ENCODE results near the gene OR8A1. TPM values are rescaled to one million over a fixed set of nuclear protein-coding genes. Genes with fewer than 3 reads are reported as not detected.

Gene OR8A1
- not detected for polyA plus RNA-seq (2013, experiment 1 of 2; ENCODE audit: insufficient read length)
- polyA plus RNA-seq (2013, experiment 2 of 2; ENCODE audit: insufficient read length), result not detected

GRCh38 chr11:124569697-124570096 lies at the start of gene OR8A1:
Gene OR8A1 (plus strand): TSS chr11:124569997. CDS start chr11:124570120, 123 bp downstream.
- DNase-seq, result no peak

DNA sequence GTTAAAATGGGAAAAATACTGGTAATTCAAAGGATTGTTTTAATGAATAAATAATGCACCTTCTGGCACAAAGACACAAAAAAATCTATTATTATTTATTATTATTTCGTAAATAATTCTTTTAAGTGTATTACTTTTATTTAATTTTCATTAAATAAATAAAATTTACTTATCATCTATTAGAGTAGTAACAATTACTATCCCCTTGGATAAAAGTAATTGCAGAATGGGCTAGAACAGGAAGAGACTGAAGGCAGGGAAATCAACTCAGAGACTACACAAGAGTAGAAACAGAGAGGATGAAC lies 49.3 kb upstream of the OR8A1 start:
- no peak for DNase-seq

DNA sequence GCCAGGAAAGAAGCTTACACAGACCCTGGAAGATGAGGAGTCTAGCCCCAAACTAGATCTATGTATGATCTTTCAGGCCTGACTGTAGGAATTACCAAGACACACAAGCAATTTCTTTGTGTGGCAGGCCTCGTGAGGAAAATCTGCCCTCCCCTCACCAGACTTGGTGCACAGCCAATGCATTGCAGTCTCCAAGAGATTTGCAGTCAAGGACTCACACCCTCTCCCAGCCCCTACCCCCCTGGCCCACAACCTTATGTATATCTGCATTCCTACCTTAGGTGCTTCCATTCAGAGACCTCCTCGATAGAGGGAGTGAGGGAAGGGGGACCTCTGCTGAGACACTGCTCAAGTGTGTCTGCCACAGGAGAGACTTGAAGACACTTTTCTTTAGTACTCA lies 36.2 kb upstream of the OR8A1 start:
- DNase-seq, result no peak

- no peak for DNase-seq
These were observed 35.7 kb upstream of the OR8A1 start for GRCh38 chr11:124534051-124534450.

GRCh38 chr11:124535552-124536232 lies 34.1 kb upstream of the OR8A1 start:
- DNase-seq, result peak; percentile 22

DNA sequence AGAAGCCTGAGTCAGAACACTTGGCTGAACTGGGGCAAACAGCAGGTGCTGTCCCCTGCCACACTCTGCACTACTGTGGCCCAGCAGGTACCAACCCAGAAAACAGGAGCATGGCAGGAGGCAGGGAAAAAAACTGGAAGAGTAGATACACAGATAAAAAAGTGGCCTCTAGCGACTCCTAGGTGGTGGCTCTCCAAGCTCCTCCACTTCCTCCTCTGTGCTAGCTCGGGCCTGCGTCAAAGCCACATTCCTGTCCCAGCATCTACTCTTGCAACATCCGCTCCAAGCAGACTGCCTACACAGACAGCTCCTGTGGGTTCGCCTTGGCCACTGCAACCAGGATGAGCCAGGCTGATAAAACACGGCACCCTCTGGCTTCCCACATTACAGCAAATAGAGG lies 33.3 kb upstream of the OR8A1 start:
- peak; percentile 59 for DNase-seq

DNA sequence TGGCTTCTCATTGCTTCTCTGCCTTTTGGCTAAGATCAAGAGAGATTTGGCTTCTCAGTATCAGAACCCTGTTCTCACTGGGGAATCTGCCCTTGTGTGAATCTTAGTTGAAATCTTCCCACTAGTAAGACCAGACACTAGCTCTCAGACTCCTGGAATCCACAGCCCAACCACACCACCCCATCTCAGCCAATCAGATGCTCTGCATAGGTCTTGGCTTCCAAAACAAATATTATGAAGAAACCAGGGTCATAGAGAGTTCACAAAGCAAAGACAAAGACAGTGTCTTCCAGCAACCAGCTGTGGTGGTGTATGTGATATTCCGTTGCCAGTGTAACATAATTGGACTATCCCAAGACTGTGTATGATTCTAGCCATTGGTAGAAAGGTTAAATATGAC lies 31.8 kb upstream of the OR8A1 start:
- peak; percentile 49 for DNase-seq

- no peak for DNase-seq
These were observed 28.6 kb upstream of the OR8A1 start for GRCh38 chr11:124541204-124541603.

DNA sequence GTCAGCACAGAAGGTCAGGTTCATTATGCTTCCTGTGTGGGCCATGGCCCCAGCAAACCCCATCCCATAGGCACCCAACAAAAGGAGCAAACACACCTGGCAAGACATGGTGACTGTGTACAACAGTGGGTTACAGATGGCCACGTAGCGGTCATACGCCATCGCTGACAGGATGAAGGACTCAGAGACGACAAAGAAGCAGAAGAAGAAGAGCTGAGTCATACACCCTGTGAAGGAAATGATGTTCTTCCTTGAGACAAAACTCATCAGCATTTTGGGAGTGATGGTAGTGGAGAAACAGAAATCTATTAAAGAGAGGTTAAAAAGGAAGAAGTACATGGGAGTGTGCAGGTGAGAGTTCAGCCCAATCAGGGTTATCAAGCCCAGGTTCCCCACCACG lies 26.7 kb upstream of the OR8A1 start:
- no peak for DNase-seq

DNA sequence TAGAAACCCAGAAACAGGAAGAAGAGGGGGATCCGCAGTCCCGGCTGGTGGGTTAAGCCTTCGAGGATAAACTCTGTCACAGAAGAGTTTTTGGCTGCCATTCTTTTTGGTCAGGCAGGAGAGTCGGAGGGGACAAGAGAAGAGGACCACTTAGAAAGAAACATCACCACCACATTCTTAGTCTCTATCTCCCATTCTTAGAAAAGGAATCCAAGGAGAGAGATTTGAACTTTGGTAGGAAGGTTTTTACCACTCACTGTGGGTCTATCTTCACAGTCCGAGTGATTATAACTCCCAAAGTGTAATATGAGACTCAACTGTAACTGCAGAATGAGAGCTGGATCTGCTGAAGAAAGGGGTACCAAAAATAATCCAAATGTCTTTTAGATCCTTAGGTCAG lies 26.2 kb upstream of the OR8A1 start, which contains the start of gene OR8B12:
Gene OR8B12 (minus strand): TSS at position 101 of the 400 bp plus-strand sequence. CDS start 0 bp downstream, at position 101.
- no peak for DNase-seq

DNA sequence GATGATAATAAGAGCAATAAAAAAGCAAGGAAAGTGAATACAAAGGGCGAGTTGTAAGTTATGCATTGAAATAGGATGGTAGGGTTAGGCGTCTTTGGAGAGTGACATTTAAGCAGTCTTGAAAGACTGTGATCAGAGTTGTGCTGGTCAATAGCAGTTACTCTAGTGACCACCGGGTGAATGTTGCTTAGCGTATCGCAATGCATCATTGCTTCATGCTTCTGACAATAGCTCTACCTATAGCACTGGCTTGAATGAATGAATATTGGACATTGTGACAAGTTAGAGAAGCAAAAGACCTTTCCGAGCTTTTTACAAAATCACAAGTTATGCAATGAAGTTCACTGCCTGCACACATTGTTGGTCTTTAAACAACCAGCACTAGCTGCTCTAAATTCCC lies 18.6 kb upstream of the OR8A1 start:
- no peak for DNase-seq

DNA sequence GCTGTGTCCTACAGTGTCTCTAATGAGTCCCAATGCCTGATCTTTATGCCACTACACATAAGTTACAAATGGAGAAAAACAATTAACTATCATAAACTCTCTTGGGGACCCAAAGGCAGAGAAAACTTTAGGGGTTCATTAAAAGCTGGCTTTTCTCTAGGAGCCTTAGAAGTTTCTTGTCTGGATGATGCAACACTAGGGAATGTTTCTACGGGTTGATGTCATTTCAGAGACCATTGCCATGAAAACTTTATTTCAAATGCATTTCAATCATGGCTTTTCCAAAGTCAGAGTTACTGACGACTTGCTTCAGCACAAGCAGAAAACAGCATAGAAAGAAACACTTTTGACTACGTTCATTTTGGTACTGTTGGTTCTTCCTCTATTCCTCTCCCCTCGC lies 17.8 kb upstream of the OR8A1 start:
- peak; percentile 7 for DNase-seq

- no peak for DNase-seq
These were observed 13.0 kb upstream of the OR8A1 start for GRCh38 chr11:124556828-124557227.

GRCh38 chr11:124570160-124570559 lies 363 bp downstream of the OR8A1 start:
- no peak for DNase-seq

DNA sequence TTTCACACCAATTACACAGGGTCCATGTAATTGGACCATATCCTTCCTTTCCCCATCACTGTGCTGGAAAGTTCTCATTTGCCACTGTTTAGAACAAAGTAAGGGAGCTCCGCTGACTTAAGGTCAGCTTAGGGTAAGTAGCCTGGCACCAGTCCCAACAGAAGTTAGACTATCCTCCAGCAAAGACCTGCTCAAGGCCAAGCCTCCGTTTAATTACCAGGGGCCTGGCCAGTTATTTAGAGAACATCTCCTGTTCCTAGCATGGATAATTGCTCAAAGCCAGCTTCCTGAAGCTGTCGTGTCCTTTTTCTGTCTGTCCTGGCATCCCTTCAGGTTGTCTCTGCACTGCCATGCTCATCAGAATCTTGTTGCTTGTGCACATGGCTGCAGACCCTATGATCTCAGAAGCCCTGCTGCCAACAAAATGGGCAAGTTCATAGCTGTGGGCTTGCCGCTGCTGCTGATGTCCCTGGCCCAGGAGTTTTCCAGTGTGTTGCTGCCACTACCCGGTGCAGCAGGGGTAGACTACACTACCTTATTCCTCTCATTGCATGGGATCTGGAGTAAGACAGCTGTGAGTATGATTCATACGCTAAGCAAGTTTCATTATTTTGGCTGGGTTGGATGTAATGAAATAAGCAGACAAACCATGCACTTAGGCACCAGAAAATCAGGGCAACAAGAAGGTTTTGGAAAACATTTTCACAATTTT lies 8.1 kb downstream of the OR8A1 start:
- no peak for DNase-seq

DNA sequence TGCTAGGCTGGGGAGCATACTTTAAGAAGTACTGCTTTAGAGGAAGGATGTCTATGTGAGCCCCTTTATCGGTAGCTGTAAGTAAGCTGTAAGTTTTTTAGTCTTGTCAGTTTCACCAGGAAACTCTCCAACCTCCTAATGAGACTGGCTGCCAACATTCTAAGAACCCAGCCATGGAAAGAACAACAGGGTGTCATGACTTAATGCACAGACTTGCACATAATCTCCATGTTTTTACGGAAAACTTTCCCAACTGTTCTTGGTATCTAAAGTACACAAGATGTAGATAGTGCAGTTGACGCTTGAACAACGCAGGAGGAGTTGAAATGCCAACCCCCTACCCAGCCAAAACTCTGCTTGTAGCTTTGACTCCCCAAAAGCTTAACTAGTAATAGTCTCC lies 9.0 kb downstream of the OR8A1 start:
- DNase-seq, result no peak

DNA sequence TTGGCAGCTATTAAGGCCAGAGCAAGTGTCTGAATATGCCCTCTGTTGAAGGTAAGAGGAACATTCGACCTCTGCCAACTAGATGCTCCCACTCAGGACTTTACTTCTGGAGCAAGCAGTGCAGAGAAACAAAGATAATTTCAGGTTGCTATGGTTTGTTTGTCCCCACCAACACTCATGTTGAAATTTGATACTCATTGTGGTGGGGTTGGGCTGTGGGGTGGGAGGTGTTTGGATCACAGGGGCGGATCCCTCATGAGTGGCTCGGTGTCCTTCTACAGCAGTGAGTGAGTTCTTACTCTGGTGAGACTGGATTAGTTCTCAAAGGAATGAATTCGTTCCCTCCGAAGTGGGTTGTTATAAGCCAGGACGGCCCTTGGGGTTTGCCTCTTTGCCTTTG lies 12.0 kb downstream of the OR8A1 start:
- DNase-seq, result no peak

- no peak for DNase-seq
These were observed 12.8 kb downstream of the OR8A1 start for GRCh38 chr11:124582565-124582964.

DNA sequence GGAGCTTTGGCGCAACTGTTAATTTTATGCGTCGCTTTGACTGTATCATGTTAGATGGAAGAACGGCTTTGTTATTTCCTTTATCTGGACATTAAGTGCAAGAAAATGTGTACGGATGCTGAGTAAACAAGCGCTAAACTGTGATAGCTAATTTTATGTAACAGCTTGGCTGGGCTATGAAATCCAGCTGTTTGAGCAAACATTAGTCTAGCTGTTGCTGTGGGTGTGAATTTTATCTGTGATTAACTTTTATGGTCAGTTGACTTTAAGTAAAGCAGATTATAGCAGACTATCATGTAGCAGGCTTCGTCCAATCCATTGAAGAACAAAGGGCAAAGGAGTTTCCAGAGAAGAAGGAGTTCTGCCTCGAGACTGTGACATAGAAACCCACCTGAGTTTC lies 14.0 kb downstream of the OR8A1 start:
- DNase-seq, result no peak

DNA sequence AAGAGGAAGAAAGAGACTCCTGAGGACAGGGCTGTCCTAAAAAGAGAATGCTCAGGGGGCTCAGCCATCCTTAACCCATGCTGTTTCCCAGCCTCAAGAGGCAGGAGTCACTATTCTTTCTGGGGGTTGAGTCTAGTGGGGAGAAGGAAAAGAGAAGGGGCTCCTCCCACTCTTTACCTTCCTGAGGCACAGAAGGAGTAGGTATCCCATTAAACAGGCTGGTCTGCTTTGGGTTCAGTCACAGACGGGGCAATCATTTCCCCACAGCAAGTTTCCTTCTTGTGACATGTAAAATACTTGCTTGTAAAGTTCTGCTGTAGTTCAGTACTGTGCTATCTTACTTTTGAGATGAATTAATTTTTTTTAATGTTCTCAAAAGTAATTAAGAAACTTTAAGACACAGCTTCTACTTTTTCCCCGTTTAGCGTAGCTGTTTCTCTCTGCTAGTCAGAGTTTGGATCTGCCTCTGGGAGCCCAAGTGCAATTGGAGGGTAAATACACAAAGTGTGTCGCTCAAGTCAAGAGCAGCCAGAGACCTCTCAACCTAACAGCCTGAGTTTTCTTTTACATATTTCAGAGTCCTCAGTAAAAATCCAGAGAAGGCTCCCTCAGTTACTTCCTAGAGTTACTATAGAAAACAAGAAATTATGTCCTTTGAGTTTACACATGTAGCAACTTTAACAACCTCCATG lies 15.0 kb downstream of the OR8A1 start:
- no peak for DNase-seq

GRCh38 chr11:124586238-124586860 lies 16.6 kb downstream of the OR8A1 start:
- peak; percentile 63 for DNase-seq

DNA sequence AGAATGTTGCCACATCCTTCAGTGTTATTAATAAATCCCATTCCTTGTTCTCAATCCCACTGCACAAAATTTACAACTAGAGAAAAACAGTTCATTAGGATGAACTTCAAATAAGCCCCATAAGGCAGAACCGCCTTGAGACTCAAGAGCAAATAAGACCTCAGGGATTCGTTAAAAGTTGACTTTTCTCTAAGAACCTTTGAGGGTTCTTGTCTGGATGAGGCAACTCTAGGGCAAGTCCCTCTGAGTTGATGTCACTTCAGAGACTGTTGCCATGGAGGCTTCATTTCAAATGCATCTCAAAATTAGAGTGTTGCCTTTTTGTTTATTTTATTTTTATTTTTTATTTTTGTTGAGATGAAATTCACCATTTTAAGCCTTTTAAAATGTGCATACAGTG lies 21.6 kb downstream of the OR8A1 start:
- DNase-seq, result no peak

- no peak for DNase-seq
These were observed 22.8 kb downstream of the OR8A1 start for GRCh38 chr11:124592627-124593026.
